Activated naive CD8-positive, alpha-beta T cell treated with anti-CD3 and anti-CD28 coated beads, Interleukin-2, amount 50 U/mL, for 16 hours (primary cell): ENCODE measurements around the gene AKT1S1.

Experiments
- DNase-seq: peaks from one replicate; pipeline ENCODE4 v3.0.0-alpha.2; 2020; ENCODE audit warnings: low read depth, low spot score

AKT1S1 gene

GRCh38 chr19:49854378-49855263 is 22.5 kb downstream of the AKT1S1 start:
- no peak for DNase-seq

GRCh38 chr19:49853852-49854377 is 23.2 kb downstream of the AKT1S1 start:
- DNase-seq, result no peak

- no peak for DNase-seq
Measured at GRCh38 chr19:49852631-49853126, 24.5 kb downstream of the AKT1S1 start.

GRCh38 chr19:49851456-49852259 is 25.5 kb downstream of the AKT1S1 start:
- DNase-seq, result no peak

GRCh38 chr19:49850487-49851342 is 26.4 kb downstream of the AKT1S1 start, which contains the start of gene PTOV1:
PTOV1 (plus strand) TSS chr19:49851159.
- peak; percentile 68 for DNase-seq

GRCh38 chr19:49850221-49850486 is 27.0 kb downstream of the AKT1S1 start:
- no peak for DNase-seq

- DNase-seq, result no peak
Measured at GRCh38 chr19:49849433-49850220, 27.5 kb downstream of the AKT1S1 start.

- DNase-seq, result no peak
Measured at GRCh38 chr19:49848938-49849337, 28.2 kb downstream of the AKT1S1 start.

- DNase-seq, result no peak
Measured at GRCh38 chr19:49847731-49848696, 29.1 kb downstream of the AKT1S1 start.

- no peak for DNase-seq
Measured at GRCh38 chr19:49846408-49846807, 30.7 kb downstream of the AKT1S1 start.

- no peak for DNase-seq
Measured at GRCh38 chr19:49845414-49845813, 31.7 kb downstream of the AKT1S1 start.

- DNase-seq, result no peak
Measured at GRCh38 chr19:49844138-49845095, 32.7 kb downstream of the AKT1S1 start.

- DNase-seq, result no peak
Measured at GRCh38 chr19:49843265-49843664, 33.9 kb downstream of the AKT1S1 start.

- DNase-seq, result no peak
Measured at GRCh38 chr19:49840736-49841249, 36.4 kb downstream of the AKT1S1 start.

GRCh38 chr19:49840321-49840720 is 36.8 kb downstream of the AKT1S1 start:
- DNase-seq, result no peak

- no peak for DNase-seq
Measured at GRCh38 chr19:49839713-49840112, 37.4 kb downstream of the AKT1S1 start.

GRCh38 chr19:49838885-49839588 is 38.1 kb downstream of the AKT1S1 start:
- DNase-seq, result no peak
